Activated CD4-positive, alpha-beta T cell treated with anti-CD3 and anti-CD28 coated beads, Interleukin-2, amount 10 ng/mL, durations not matched to agents 7 days and 5 days (primary cell): ENCODE measurements around the gene COL26A1. TPM values are rescaled to one million over a fixed set of nuclear protein-coding genes. Genes with fewer than 3 reads are reported as not detected.
"Not testable (repeated sequence)": the region's sequence is repeated elsewhere in the genome, so short reads cannot be mapped to it uniquely, and the experiment has no call there.

ENCODE experiments used
- CTCF ChIA-PET: fragments of 350-600 bp; sonication (Branson Sonifier 250); formaldehyde crosslinking; loops from one replicate; lab custom pipeline; 2021; ENCODE audit warnings: antibody characterized with exemption; lab: Charles Lee
- POLR2A ChIA-PET: fragments of 350-600 bp; sonication (Branson Sonifier 250); formaldehyde crosslinking; loops from one replicate; lab custom pipeline; 2021; ENCODE audit warnings: antibody characterized with exemption; lab: Charles Lee
- DNase-seq: peaks from one replicate; pipeline ENCODE4 v3.0.0-alpha.2; 2020
- H3K27ac Mint-ChIP-seq: one replicate; pipeline ENCODE4 v1.8.0; 2021; ENCODE audit warnings: mild to moderate bottlenecking, moderate library complexity, mixed read lengths
- H3K27me3 Mint-ChIP-seq: one replicate; pipeline ENCODE4 v1.8.0; 2021; ENCODE audit warnings: mixed read lengths
- H3K36me3 Mint-ChIP-seq: one replicate; pipeline ENCODE4 v1.8.0; 2021; ENCODE audit warnings: low read depth, mixed read lengths
- H3K4me1 Mint-ChIP-seq: one replicate; pipeline ENCODE4 v1.8.0; 2021; ENCODE audit warnings: mixed read lengths
- H3K4me3 Mint-ChIP-seq: one replicate; pipeline ENCODE4 v1.8.0; 2021; ENCODE audit warnings: mild to moderate bottlenecking, moderate library complexity, mixed read lengths
- H3K9me3 Mint-ChIP-seq: one replicate; pipeline ENCODE4 v1.8.0; 2021; ENCODE audit warnings: mixed read lengths
- total RNA-seq, 2 experiments: library from RNA; stranded (reverse); gene quantifications; one replicate each; pipeline ENCODE4 v1.2.3, GENCODE V29; 2021

COL26A1 gene
- total RNA-seq, 2 experiments from 2014 or later = not detected

DNA sequence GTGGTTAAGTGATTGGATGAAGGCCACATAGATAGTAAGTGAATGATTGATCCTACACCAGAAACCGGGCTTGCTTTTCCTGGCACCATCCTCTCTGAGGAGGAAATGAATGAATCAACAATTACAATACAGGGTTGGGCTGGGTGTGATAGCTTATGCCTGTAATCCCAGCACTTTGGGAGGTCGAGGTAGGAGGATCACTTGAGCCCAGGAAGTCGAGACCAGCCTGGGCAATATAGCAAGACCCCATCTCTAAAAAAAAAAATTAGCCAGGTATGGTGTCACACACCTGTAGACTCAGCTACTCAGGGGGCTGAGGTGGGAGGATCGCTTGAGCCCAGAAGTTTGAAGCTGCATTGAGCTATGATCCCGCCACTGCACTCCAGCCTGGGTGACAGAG is 111.5 kb downstream of the COL26A1 start:
- ChIA-PET POLR2A (interaction anchor here (0.6 kb wide), 1 partner anchor 466 kb away, joined by 6 read pairs; no protein-coding TSS in a partner anchor), CTCF (interaction anchor here (0.6 to 0.8 kb wide), 2 partner anchors 34 to 71 kb away, joined by 3 to 4 read pairs; no protein-coding TSS in a partner anchor)
- Mint-ChIP-seq H3K27me3 (peaks cover 13% of the 10 kb centered on the region), H3K36me3 (no peaks in the 10 kb centered on the region), H3K9me3 (peaks cover 5% of the 10 kb centered on the region), H3K4me1 (no peaks in the 10 kb centered on the region), H3K4me3 (no peak overlapping the region), H3K27ac (no peak overlapping the region)
- no peak for DNase-seq

DNA sequence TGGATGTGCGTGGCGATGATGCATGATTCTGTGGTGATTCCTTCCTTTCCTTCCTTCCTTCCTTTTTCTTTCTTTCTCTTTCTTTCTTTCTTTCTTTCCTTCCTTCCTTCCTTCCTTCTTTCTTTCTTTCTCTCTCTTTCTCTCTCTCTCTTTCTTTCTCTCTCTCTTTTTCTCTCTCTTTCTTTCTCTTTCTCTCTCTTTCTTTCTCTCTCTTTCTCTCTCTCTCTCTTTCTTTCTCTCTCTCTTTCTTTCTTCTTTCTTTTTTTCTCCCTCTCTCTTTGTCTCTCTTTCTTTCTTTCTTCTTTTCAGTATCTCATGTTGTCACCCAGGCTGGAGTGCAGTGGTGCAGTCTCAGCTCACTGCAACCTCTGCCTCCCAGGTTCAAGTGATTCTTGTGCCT is 113.0 kb downstream of the COL26A1 start:
- peaks cover 19% of the 10 kb centered on the region for H3K27me3 Mint-ChIP-seq
- H3K4me1 Mint-ChIP-seq, H3K4me3 Mint-ChIP-seq, H3K36me3 Mint-ChIP-seq, DNase-seq, H3K27ac Mint-ChIP-seq, POLR2A ChIA-PET, CTCF ChIA-PET: not testable (repeated sequence)
- H3K9me3 Mint-ChIP-seq = peaks cover 16% of the 10 kb centered on the region

DNA sequence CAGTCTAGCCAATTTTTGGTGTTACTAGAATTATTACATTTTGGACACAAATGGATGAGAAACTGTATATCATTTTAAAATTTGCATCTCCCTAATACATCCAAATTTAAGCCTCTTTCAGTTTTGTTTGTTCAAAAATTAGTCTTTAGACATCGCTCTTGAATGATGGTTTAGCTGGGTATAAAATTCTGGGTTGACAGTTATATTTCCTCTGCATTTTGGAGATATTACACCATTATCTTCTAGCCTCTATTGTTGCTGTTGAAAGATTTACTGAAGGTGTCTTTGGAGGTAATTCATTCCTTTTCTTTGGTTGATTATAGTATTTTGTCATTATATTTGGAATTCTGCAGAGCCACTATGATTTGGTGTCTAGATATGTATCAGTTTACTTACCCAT is 116.5 kb downstream of the COL26A1 start:
- H3K27ac Mint-ChIP-seq = no peak overlapping the region
- ChIA-PET POLR2A (no interaction called here), CTCF (no interaction called here)
- no peak for DNase-seq
- no peaks in the 10 kb centered on the region for H3K4me1 Mint-ChIP-seq
- no peaks in the 10 kb centered on the region for H3K36me3 Mint-ChIP-seq
- peaks cover 17% of the 10 kb centered on the region for H3K9me3 Mint-ChIP-seq
- H3K4me3 Mint-ChIP-seq = no peak overlapping the region
- H3K27me3 Mint-ChIP-seq = peaks cover 23% of the 10 kb centered on the region

- H3K27me3 Mint-ChIP-seq, CTCF ChIA-PET, H3K4me1 Mint-ChIP-seq, DNase-seq, H3K36me3 Mint-ChIP-seq, H3K27ac Mint-ChIP-seq, H3K4me3 Mint-ChIP-seq, POLR2A ChIA-PET, H3K9me3 Mint-ChIP-seq: not testable (repeated sequence)
Measured at GRCh38 chr7:101486056-101486432, 123.4 kb downstream of the COL26A1 start.

- DNase-seq = no peak
- no peaks in the 10 kb centered on the region for H3K36me3 Mint-ChIP-seq
- H3K27ac Mint-ChIP-seq = no peak overlapping the region
- H3K4me1 Mint-ChIP-seq = no peaks in the 10 kb centered on the region
- ChIA-PET POLR2A (no interaction called here), CTCF (no interaction called here)
- no peaks in the 10 kb centered on the region for H3K9me3 Mint-ChIP-seq
- H3K27me3 Mint-ChIP-seq = no peaks in the 10 kb centered on the region
- H3K4me3 Mint-ChIP-seq = no peak overlapping the region
Measured at GRCh38 chr7:101486433-101487104, 123.9 kb downstream of the COL26A1 start.

DNA sequence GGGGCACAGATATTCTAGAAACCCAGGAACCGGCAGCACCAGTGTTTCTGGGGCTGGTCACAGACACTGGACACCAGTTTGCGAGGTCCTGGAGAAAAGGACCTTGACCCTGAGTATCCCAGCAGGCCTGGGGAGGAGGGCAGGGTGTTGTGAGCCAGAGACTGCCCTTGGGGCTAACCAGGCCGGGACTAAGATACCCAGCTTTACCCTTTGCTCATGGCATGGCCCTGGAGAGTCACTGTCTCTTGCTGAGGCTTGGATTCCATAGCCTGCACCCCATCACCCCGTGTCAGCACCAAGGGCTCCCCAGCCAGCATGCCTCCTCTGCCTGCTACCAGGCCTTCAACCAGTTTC is 124.4 kb downstream of the COL26A1 start:
- H3K9me3 Mint-ChIP-seq = no peaks in the 10 kb centered on the region
- ChIA-PET CTCF (no interaction called here), POLR2A (no interaction called here)
- no peaks in the 10 kb centered on the region for H3K27me3 Mint-ChIP-seq
- no peaks in the 10 kb centered on the region for H3K36me3 Mint-ChIP-seq
- H3K4me1 Mint-ChIP-seq = no peaks in the 10 kb centered on the region
- no peak overlapping the region for H3K4me3 Mint-ChIP-seq
- no peak overlapping the region for H3K27ac Mint-ChIP-seq
- no peak for DNase-seq

GRCh38 chr7:101487753-101488152 is 125.1 kb downstream of the COL26A1 start:
- POLR2A ChIA-PET = no interaction called here
- no peak for DNase-seq
- CTCF ChIA-PET = no interaction called here
- H3K27ac Mint-ChIP-seq = no peak overlapping the region
- H3K4me3 Mint-ChIP-seq = no peak overlapping the region
- no peaks in the 10 kb centered on the region for H3K4me1 Mint-ChIP-seq
- no peaks in the 10 kb centered on the region for H3K27me3 Mint-ChIP-seq
- H3K36me3 Mint-ChIP-seq = no peaks in the 10 kb centered on the region
- H3K9me3 Mint-ChIP-seq = no peaks in the 10 kb centered on the region

GRCh38 chr7:101488826-101489572 is 126.3 kb downstream of the COL26A1 start:
- ChIA-PET CTCF (interaction anchor here (0.6 kb wide), 1 partner anchor 10 kb away, joined by 3 read pairs; no protein-coding TSS in a partner anchor), POLR2A (no interaction called here)
- Mint-ChIP-seq H3K36me3 (no peaks in the 10 kb centered on the region), H3K9me3 (no peaks in the 10 kb centered on the region), H3K27me3 (no peaks in the 10 kb centered on the region), H3K27ac (no peak overlapping the region), H3K4me3 (no peak overlapping the region), H3K4me1 (no peaks in the 10 kb centered on the region)
- DNase-seq = no peak

DNA sequence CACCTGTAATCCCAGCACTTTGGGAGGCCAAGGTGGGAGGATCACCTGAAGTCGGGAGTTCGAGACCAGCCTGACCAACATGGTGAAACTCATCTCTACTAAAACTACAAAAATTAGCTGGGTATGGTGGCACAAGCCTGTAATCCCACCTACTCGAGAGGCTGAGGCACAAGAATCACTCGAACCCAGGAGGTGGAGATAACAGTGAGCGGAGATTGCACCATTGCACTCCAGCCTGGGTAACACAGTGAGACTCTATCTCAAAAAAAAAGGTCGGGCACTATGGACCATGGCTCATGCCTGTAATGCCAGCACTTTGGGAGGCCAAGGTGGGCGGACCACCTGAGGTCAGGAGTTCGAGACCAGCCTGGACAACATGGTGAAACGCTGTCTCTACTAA is 127.8 kb downstream of the COL26A1 start:
- H3K9me3 Mint-ChIP-seq, H3K36me3 Mint-ChIP-seq, DNase-seq, POLR2A ChIA-PET, H3K27ac Mint-ChIP-seq, H3K4me3 Mint-ChIP-seq, H3K27me3 Mint-ChIP-seq, H3K4me1 Mint-ChIP-seq: not testable (repeated sequence)
- CTCF ChIA-PET = interaction anchor here (0.5 kb wide), 1 partner anchor 698 kb away, joined by 3 read pairs; no protein-coding TSS in a partner anchor

GRCh38 chr7:101491442-101491841 is 128.8 kb downstream of the COL26A1 start:
- H3K4me3 Mint-ChIP-seq, H3K36me3 Mint-ChIP-seq, DNase-seq, H3K9me3 Mint-ChIP-seq, POLR2A ChIA-PET, H3K27ac Mint-ChIP-seq, H3K4me1 Mint-ChIP-seq, H3K27me3 Mint-ChIP-seq: not testable (repeated sequence)
- CTCF ChIA-PET = interaction anchor here (0.6 kb wide), 1 partner anchor 301 kb away, joined by 3 read pairs; no protein-coding TSS in a partner anchor

GRCh38 chr7:101494602-101495329 is 132.1 kb downstream of the COL26A1 start:
- Mint-ChIP-seq H3K4me1 (no peaks in the 10 kb centered on the region), H3K4me3 (no peak overlapping the region), H3K9me3 (no peaks in the 10 kb centered on the region), H3K36me3 (no peaks in the 10 kb centered on the region), H3K27me3 (no peaks in the 10 kb centered on the region), H3K27ac (no peak overlapping the region)
- CTCF ChIA-PET = interaction anchor here (1.1 to 1.5 kb wide), 2 partner anchors 14 to 83 kb away, joined by 3 to 4 read pairs; no protein-coding TSS in a partner anchor
- POLR2A ChIA-PET = no interaction called here
- DNase-seq = no peak

- CTCF ChIA-PET = interaction anchor here (1.5 kb wide), 1 partner anchor 84 kb away, joined by 4 read pairs; no protein-coding TSS in a partner anchor
- no peak overlapping the region for H3K27ac Mint-ChIP-seq
- no peaks in the 10 kb centered on the region for H3K9me3 Mint-ChIP-seq
- H3K4me1 Mint-ChIP-seq = no peaks in the 10 kb centered on the region
- H3K36me3 Mint-ChIP-seq = no peaks in the 10 kb centered on the region
- no peaks in the 10 kb centered on the region for H3K27me3 Mint-ChIP-seq
- DNase-seq = no peak
- no peak overlapping the region for H3K4me3 Mint-ChIP-seq
- POLR2A ChIA-PET = no interaction called here
Measured at GRCh38 chr7:101496017-101496416, 133.3 kb downstream of the COL26A1 start.

GRCh38 chr7:101501351-101501750 is 138.7 kb downstream of the COL26A1 start:
- Mint-ChIP-seq H3K4me1 (peaks cover 10% of the 10 kb centered on the region), H3K27ac (no peak overlapping the region), H3K36me3 (no peaks in the 10 kb centered on the region), H3K4me3 (no peak overlapping the region), H3K9me3 (no peaks in the 10 kb centered on the region), H3K27me3 (no peaks in the 10 kb centered on the region)
- POLR2A ChIA-PET = no interaction called here
- DNase-seq = no peak
- CTCF ChIA-PET = interaction anchor here (0.6 to 2.2 kb wide), 3 partner anchors 8 to 286 kb away, joined by 4 to 6 read pairs (median 4); no protein-coding TSS in a partner anchor
